Measurements from ENCODE around the gene SLC37A1. TPM values are rescaled to one million over a fixed set of nuclear protein-coding genes. Genes with fewer than 3 reads are reported as not detected.

Gene SLC37A1
- total RNA-seq, 1 experiment from 2014 or later, result 37.7 TPM

GRCh38 chr21:42616941-42617340, 103.3 kb downstream of the SLC37A1 start:
- Histone ChIP-seq H3K79me2 (ENCODE audit: insufficient read depth, low read length) (no peaks in the 10 kb centered on the region), H3K14ac (ENCODE audit: insufficient read depth, low read length) (no peak overlapping the region), H3K23ac (ENCODE audit: insufficient read length, low read depth, low read length) (no peak overlapping the region), H3T11ph (ENCODE audit: low read length) (no peak overlapping the region), H4K8ac (replicated peaks; ENCODE audit: insufficient read length, low read depth, low read length) (no peak overlapping the region), H3K27ac (ENCODE audit: insufficient read length, low read depth, low read length) (no peak overlapping the region), H2BK120ac (ENCODE audit: low read depth, low read length, poor library complexity, severe bottlenecking) (no peak overlapping the region), H2BK15ac (ENCODE audit: low read depth, low read length) (no peak overlapping the region), H3K4me1 (ENCODE audit: insufficient read depth, low read length) (no peaks in the 10 kb centered on the region), H3K9me3 (ENCODE audit: control insufficient read depth, low read depth, low read length) (no peaks in the 10 kb centered on the region), H2AK5ac (ENCODE audit: insufficient read length, low read length) (no peak overlapping the region), H4K20me1 (ENCODE audit: control insufficient read depth, insufficient read depth, insufficient read length) (peaks cover 3% of the 10 kb centered on the region), H3K79me1 (ENCODE audit: insufficient read depth, low read depth, low read length, poor library complexity, severe bottlenecking) (no peaks in the 10 kb centered on the region), H2BK20ac (ENCODE audit: low read depth, low read length, poor library complexity, severe bottlenecking) (no peak overlapping the region), H3K4me2 (ENCODE audit: insufficient read depth, insufficient read length, low read length) (no peak overlapping the region), H3K9ac (ENCODE audit: extremely low read depth, insufficient read length, low read length) (no peak overlapping the region), H4K5ac (ENCODE audit: insufficient read length, low read depth, low read length) (no peak overlapping the region), H3K23me2 (ENCODE audit: insufficient read length, low read depth, low read length, poor library complexity, severe bottlenecking) (no peaks in the 10 kb centered on the region), H4K91ac (ENCODE audit: insufficient read length, low read depth, low read length) (no peak overlapping the region), H3K4ac (ENCODE audit: low read depth, low read length) (no peak overlapping the region), H3K27me3 (ENCODE audit: insufficient read depth, low read length) (no peaks in the 10 kb centered on the region), H2BK5ac (ENCODE audit: insufficient read length, low read length) (no peak overlapping the region), H2AFZ (ENCODE audit: low read length) (no peak overlapping the region), H3K18ac (ENCODE audit: insufficient read length, low read depth, low read length) (no peak overlapping the region), H3K56ac (ENCODE audit: insufficient read length, low read depth, low read length) (no peak overlapping the region), H2BK12ac (ENCODE audit: insufficient read length, low read depth, low read length) (no peak overlapping the region)
- H3K4me3 Mint-ChIP-seq, result no peak overlapping the region
- H3K27ac Mint-ChIP-seq, result no peak overlapping the region
- no peak for DNase-seq
- H3K9me3 Mint-ChIP-seq, result peaks cover 3% of the 10 kb centered on the region in 2 experiments; a peak in 3 of 5 replicates
- H3K27me3 Mint-ChIP-seq (ENCODE audit: low read depth), result peaks cover 46% of the 10 kb centered on the region
- H3K4me1 Mint-ChIP-seq, result peaks cover 12 to 14% of the 10 kb centered on the region in 2 experiments
- TF ChIP-seq CTCF (conservative IDR thresholded peaks at IDR 0.05), result no peak
- no CpG with 5 or more reads among the region's 21 CpGs for WGBS (ENCODE audit: extremely low coverage, insufficient read length, low lambda C conversion rate)
- no peaks in the 10 kb centered on the region for H3K36me3 Mint-ChIP-seq (ENCODE audit: insufficient read depth in 1 of 3, low read depth in 3 of 3)
